BJ (cell line): Measurements from ENCODE around the gene MRPL24. TPM values are rescaled to one million over a fixed set of nuclear protein-coding genes. Genes with fewer than 3 reads are reported as not detected.

Source experiments
- CTCF ChIA-PET: fragments of 350-600 bp; formaldehyde crosslinking; extraction: SDS; loops from one replicate; lab custom pipeline; 2021; ENCODE audit warnings: antibody characterized with exemption, inconsistent platforms; lab: Yijun Ruan, JAX
- POLR2A ChIA-PET: fragments of 300-600 bp; sonication (Branson Sonifier 250); formaldehyde crosslinking; extraction: SDS; loops from one replicate; lab custom pipeline; 2021; ENCODE audit warnings: antibody characterized with exemption; lab: Charles Lee
- DNase-seq: peaks from one replicate; pipeline ENCODE4 v3.0.0-alpha.2; 2011; ENCODE audit warnings: low read depth
- H3K27me3 ChIP-seq: 2 replicates; pipeline ENCODE4 v1.6.0; 2011; ENCODE audit warnings: low read length; ENCODE audit not compliant: control insufficient read depth, insufficient read depth
- H3K36me3 ChIP-seq: 2 replicates; pipeline ENCODE4 v1.5.1; 2011; ENCODE audit warnings: low read length; ENCODE audit not compliant: control insufficient read depth, insufficient read depth
- H3K4me3 ChIP-seq: 2 replicates; pipeline ENCODE4 v1.5.1; 2011; ENCODE audit warnings: low read depth, mild to moderate bottlenecking, control low read depth, low read length
- polyA plus RNA-seq: library from polyadenylated mRNA; depleted of rRNA; stranded (reverse); fragments of >200 nt; gene quantifications from 2 replicates; pipeline ENCODE4 v1.2.3, GENCODE V29; 2011
- TF ChIP-seq, protein P1 (sequence below): IDR thresholded peaks from 2 replicates; pipeline ENCODE4 v1.5.1; 2011; ENCODE audit warnings: low read depth, mild to moderate bottlenecking, control low read depth, inconsistent platforms, low read length, moderate library complexity; ENCODE audit not compliant: insufficient read depth

Gene MRPL24
- polyA plus RNA-seq, 1 experiment = 120 TPM

DNA sequence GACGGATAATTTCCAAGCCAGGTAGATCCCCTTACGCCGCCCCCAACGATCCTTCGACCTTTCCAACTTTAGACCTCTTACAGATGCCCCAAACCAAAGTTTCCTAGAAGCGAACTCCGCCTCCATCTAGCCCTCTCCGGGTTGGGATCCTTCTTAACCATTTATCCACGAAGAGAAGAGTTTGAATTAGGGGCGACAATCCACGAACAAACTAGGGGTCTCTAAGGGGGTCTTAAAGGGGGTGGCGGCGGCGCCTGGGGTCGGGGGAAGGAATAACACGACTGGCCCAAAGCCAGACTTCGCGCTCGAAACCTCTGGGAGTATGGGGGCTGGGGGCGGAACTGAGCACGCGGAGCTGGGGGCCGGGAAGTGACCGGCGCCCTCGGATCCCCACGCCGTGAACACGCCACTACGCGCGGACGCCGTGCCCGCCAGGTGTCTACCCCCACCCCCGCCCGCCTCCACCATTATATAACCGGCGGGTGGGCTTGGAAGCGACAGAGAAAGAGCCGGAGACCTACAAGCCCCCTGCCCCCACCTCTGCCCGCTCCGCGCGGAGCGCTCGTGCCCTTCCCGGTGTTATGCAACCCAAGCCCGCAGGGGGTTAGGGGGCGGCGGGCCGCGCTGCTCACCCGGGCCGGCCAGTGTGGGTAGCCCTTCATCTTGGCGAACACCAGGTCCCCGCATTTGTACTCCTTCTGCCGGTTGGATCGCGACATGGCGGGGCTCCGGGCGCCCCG, 10.0 kb upstream of the MRPL24 start:
- DNase-seq = no peak
- Histone ChIP-seq H3K4me3 (peak overlapping the region; percentile 79), H3K27me3 (no peaks in the 10 kb centered on the region), H3K36me3 (peaks cover under 1% of the 10 kb centered on the region; the same call in 1 of the 2 replicates)
- TF ChIP-seq, protein P1, sequence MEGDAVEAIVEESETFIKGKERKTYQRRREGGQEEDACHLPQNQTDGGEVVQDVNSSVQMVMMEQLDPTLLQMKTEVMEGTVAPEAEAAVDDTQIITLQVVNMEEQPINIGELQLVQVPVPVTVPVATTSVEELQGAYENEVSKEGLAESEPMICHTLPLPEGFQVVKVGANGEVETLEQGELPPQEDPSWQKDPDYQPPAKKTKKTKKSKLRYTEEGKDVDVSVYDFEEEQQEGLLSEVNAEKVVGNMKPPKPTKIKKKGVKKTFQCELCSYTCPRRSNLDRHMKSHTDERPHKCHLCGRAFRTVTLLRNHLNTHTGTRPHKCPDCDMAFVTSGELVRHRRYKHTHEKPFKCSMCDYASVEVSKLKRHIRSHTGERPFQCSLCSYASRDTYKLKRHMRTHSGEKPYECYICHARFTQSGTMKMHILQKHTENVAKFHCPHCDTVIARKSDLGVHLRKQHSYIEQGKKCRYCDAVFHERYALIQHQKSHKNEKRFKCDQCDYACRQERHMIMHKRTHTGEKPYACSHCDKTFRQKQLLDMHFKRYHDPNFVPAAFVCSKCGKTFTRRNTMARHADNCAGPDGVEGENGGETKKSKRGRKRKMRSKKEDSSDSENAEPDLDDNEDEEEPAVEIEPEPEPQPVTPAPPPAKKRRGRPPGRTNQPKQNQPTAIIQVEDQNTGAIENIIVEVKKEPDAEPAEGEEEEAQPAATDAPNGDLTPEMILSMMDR = no peak
- ChIA-PET CTCF (interaction anchor here (1.6 to 2.1 kb wide), 3 partner anchors 10 to 109 kb away, joined by 5 to 7 read pairs (median 7); partner anchors contain the start of gene MRPL24), POLR2A (interaction anchor here (0.6 to 2.1 kb wide), 2 partner anchors 10 to 140 kb away, joined by 3 to 10 read pairs; partner anchors contain the start of gene MRPL24)

- no peaks in the 10 kb centered on the region for H3K27me3 ChIP-seq
- ChIA-PET CTCF (interaction anchor here (1.0 kb wide), 1 partner anchor 24 kb away, joined by 3 read pairs; no protein-coding TSS in a partner anchor), POLR2A (interaction anchor here (0.6 kb wide), 1 partner anchor 141 kb away, joined by 3 read pairs; no protein-coding TSS in a partner anchor)
- TF ChIP-seq, protein P1 = no peak
- DNase-seq = no peak
- peak overlapping the region; percentile 79 for H3K4me3 ChIP-seq
- H3K36me3 ChIP-seq = peaks cover 1% of the 10 kb centered on the region; the same call in 1 of the 2 replicates
These were observed 9.3 kb upstream of the MRPL24 start for GRCh38 chr1:156750191-156750672.

GRCh38 chr1:156749419-156750118, 8.7 kb upstream of the MRPL24 start:
- CTCF ChIA-PET = interaction anchor here (1.0 kb wide), 1 partner anchor 24 kb away, joined by 3 read pairs; no protein-coding TSS in a partner anchor
- Histone ChIP-seq H3K4me3 (peak overlapping the region; percentile 79), H3K27me3 (no peaks in the 10 kb centered on the region), H3K36me3 (peaks cover 3% of the 10 kb centered on the region; the same call in 1 of the 2 replicates)
- POLR2A ChIA-PET = no interaction called here
- TF ChIP-seq, protein P1 = no peak
- DNase-seq = no peak

DNA sequence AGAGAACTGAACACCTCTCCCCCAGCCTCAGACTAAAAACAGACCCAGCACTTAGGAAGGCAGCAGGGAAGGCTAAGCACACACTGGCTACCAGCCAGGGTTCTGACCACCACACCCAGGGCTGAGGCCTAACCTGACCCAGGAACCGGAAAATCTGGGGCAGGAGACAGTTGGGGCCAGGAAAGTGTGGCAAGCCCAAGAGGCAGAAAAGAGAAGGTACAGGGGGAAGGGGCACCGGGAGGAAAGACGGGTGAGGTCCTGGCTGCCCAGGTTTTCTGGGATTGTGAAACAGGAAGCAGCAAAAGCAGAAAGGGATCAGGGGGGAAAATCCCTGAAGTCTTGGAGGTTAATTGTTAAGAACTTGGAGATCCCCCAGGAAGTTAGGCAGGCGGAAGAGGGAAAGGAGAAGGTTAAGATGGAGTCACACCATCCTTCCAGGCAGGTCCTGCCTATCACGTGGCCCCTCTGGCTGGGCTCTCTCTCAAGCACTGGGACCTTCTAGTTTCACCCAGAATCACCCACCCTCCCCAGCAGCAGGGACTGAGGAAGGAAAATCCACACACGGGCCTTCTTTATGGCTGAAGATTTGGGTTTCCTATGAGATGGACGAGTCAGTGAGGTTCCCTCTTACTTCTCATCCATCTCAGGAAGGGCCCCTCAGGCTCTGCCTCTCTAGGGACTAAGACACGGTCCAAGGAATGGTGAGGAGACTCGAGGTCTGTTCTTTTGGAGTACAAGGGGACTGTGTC, 8.0 kb upstream of the MRPL24 start:
- no peak for DNase-seq
- H3K36me3 ChIP-seq = peaks cover 7% of the 10 kb centered on the region
- ChIA-PET CTCF (interaction anchor here (0.9 to 1.2 kb wide), 3 partner anchors 23 to 59 kb away, joined by 3 to 5 read pairs (median 3); partner anchors contain the start of gene CRABP2), POLR2A (no interaction called here)
- TF ChIP-seq, protein P1 = no peak
- H3K4me3 ChIP-seq = peak overlapping the region; percentile 79
- no peaks in the 10 kb centered on the region for H3K27me3 ChIP-seq
